ENCODE results near the gene NOL3. TPM values are rescaled to one million over a fixed set of nuclear protein-coding genes. Genes with fewer than 3 reads are reported as not detected.

Gene NOL3
- total and polyA plus RNA-seq, 2 donors (not counting 3 experiments of a cell fraction or from before 2014, with no cell fraction given), result 16.0 to 19.4 TPM

- H3K27ac ChIP-seq (ENCODE audit: insufficient read depth, low read depth, low read length), result no peak overlapping the region
- dilution Hi-C loops (cut with MboI; ENCODE audit: extremely low pct_ligation_motif_present, low sequenced_read_pairs) (no loop called here), intact Hi-C loops (cut with micrococcal nuclease) (no loop called here)
- H4K20me1 ChIP-seq (replicated peaks; ENCODE audit: control insufficient read depth, extremely low read depth, insufficient read depth, low read length), result no peaks in the 10 kb centered on the region
- no TSS peak for BruUV-seq (replicated peaks)
- H3K36me3 ChIP-seq (ENCODE audit: control insufficient read depth in 2 of 2, extremely low read depth in 1 of 2, insufficient read depth in 2 of 2, low read length in 2 of 2), result peaks cover 2 to 59% of the 10 kb centered on the region in 2 experiments
- H2AFZ ChIP-seq (ENCODE audit: low read depth, low read length), result no peak overlapping the region
- H3K4me1 ChIP-seq (ENCODE audit: control insufficient read depth, extremely low read depth, insufficient read depth, low read length), result no peaks in the 10 kb centered on the region
- ChIA-PET POLR2A (no interaction called here), CTCF (interaction anchor here (2.4 kb wide), 1 partner anchor 10 kb away, joined by 16 read pairs; no protein-coding TSS in a partner anchor)
- no peaks in the 10 kb centered on the region for H3K9me3 ChIP-seq (replicated peaks; ENCODE audit: control insufficient read depth, insufficient read depth, low read length)
- no peak for FAIRE-seq
- H3K9me1 ChIP-seq (replicated peaks; ENCODE audit: control insufficient read depth, extremely low read depth, insufficient read depth, low read length), result no peaks in the 10 kb centered on the region
- H3K27me3 ChIP-seq (ENCODE audit: control insufficient read depth in 2 of 2, insufficient read depth in 2 of 2, low read length in 2 of 2), result peaks cover 0 to 2% of the 10 kb centered on the region in 2 experiments
- H3K4me2 ChIP-seq (ENCODE audit: insufficient read depth, low read length), result no peak overlapping the region
- no peak overlapping the region for H3K4me3 ChIP-seq (replicated peaks in 1 of 3; ENCODE audit: insufficient read depth in 1 of 3, low read depth in 1 of 3, low read length in 3 of 3)
- DNase-seq (ENCODE audit: low read depth, low spot score), result no peak
- no peak overlapping the region for H3K9ac ChIP-seq (replicated peaks; ENCODE audit: extremely low read depth, insufficient read depth, low read length)
- no peaks in the 10 kb centered on the region for H3K79me2 ChIP-seq (ENCODE audit: control insufficient read depth, insufficient read depth, low read length)
- TF ChIP-seq JUN (IDR thresholded peaks at IDR 0.05; ENCODE audit: borderline replicate concordance, insufficient read depth, insufficient read length, low read depth), result no peak
- TF ChIP-seq POLR2AphosphoS5 (IDR thresholded peaks at IDR 0.05; ENCODE audit: insufficient read depth, low read depth, low read length), result no peak
- no peak for TF ChIP-seq MAX (IDR thresholded peaks at IDR 0.05; ENCODE audit: insufficient read depth, insufficient read length)
- no peak for TF ChIP-seq FOS (IDR thresholded peaks at IDR 0.05; ENCODE audit: borderline replicate concordance, insufficient read depth, low read length)
- TF ChIP-seq GATA2 (IDR thresholded peaks at IDR 0.05; ENCODE audit: insufficient read depth, insufficient read length, low read depth, low read length), result no peak
- no peak for TF ChIP-seq EZH2 (IDR thresholded peaks at IDR 0.05; ENCODE audit: borderline replicate concordance, low read depth, low read length, severe bottlenecking)
- TF ChIP-seq CTCF (IDR thresholded peaks at IDR 0.05; ENCODE audit: extremely low read depth in 1 of 2, insufficient read depth in 1 of 2, low read depth in 1 of 2, low read length in 2 of 2), result no peak
- no peak for TF ChIP-seq MYC (IDR thresholded peaks at IDR 0.05; ENCODE audit: low read depth, low read length)
- TF ChIP-seq POLR2A (IDR thresholded peaks at IDR 0.05; ENCODE audit: low read depth, low read length), result no peak
Measured at GRCh38 chr16:67144943-67145342, 25.4 kb upstream of the NOL3 start.
